Activated CD4-positive, alpha-beta T cell treated with anti-CD3 and anti-CD28 coated beads, Interleukin-2, amount 10 ng/mL, durations not matched to agents 7 days and 5 days (primary cell): ENCODE data around the gene CKAP2. TPM values are rescaled to one million over a fixed set of nuclear protein-coding genes. Genes with fewer than 3 reads are reported as not detected.
"Not testable (repeated sequence)": the region's sequence is repeated elsewhere in the genome, so short reads cannot be mapped to it uniquely, and the experiment has no call there.

Experiments used
- CTCF ChIA-PET: fragments of 350-600 bp; sonication (Branson Sonifier 250); formaldehyde crosslinking; loops from one replicate; lab custom pipeline; 2021; ENCODE audit warnings: antibody characterized with exemption; lab: Charles Lee
- POLR2A ChIA-PET: fragments of 350-600 bp; sonication (Branson Sonifier 250); formaldehyde crosslinking; loops from one replicate; lab custom pipeline; 2021; ENCODE audit warnings: antibody characterized with exemption; lab: Charles Lee
- DNase-seq: peaks from one replicate; pipeline ENCODE4 v3.0.0-alpha.2; 2020
- H3K27ac Mint-ChIP-seq: one replicate; pipeline ENCODE4 v1.8.0; 2021; ENCODE audit warnings: mild to moderate bottlenecking, moderate library complexity, mixed read lengths
- H3K27me3 Mint-ChIP-seq: one replicate; pipeline ENCODE4 v1.8.0; 2021; ENCODE audit warnings: mixed read lengths
- H3K36me3 Mint-ChIP-seq: one replicate; pipeline ENCODE4 v1.8.0; 2021; ENCODE audit warnings: low read depth, mixed read lengths
- H3K4me1 Mint-ChIP-seq: one replicate; pipeline ENCODE4 v1.8.0; 2021; ENCODE audit warnings: mixed read lengths
- H3K4me3 Mint-ChIP-seq: one replicate; pipeline ENCODE4 v1.8.0; 2021; ENCODE audit warnings: mild to moderate bottlenecking, moderate library complexity, mixed read lengths
- H3K9me3 Mint-ChIP-seq: one replicate; pipeline ENCODE4 v1.8.0; 2021; ENCODE audit warnings: mixed read lengths
- total RNA-seq, 2 experiments: library from RNA; stranded (reverse); gene quantifications; one replicate each; pipeline ENCODE4 v1.2.3, GENCODE V29; 2021

CKAP2 gene
- total RNA-seq: 100 to 1,000 TPM in 1 of 2 experiments, 10 to 100 TPM in 1; 94.1 to 119 TPM

DNA sequence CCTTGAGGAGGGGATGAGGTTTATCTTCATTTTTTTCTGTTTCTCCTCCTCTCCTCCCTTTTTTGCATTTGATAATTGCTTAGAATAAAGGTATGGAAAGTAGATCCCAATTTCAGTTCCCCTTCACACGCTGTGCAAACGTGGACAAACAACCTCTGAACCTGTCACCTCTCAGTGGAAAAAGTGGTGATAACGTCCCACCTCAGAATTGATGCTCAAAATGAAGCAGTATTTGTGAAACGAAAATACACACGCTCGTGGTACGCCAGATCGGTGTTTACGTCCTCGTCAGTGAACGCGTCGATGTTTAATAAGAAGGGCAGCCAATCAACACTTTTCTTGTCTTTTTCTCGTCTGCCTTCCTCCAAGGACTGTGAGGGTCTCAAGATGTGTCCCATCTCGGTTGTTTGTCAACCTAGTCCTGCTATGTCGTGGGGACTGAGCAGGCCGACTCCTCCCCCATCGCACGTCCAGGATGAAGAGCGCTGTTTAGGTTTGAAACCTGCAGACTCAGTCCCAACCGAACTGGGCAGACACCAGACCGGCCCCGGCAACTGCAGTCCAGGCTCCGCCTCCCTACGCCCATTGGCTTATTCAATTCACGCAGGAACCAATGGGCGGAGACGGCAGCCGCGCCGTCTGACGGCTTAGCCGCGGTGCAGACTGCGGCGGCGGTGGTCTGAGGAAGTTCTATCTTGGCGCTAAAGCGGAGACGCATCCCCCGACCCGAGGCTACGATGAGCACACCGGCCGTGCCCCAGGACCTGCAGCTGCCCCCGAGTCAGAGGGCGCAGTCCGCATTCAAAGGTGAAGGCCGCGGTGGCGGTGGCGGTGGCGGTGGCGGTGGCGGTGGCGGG is at the start of gene CKAP2:
Gene CKAP2, plus strand, starts transcription at position 659 of the 857 bp plus-strand sequence. Its CDS starts 79 bp downstream, at position 738.
- Mint-ChIP-seq H3K4me3 (peak within 1 kb of the TSS; percentile 92), H3K4me1 (peaks cover 59% of the 10 kb centered on the region), H3K27me3 (peaks cover 2% of the 10 kb centered on the region), H3K9me3 (no peaks in the 10 kb centered on the region), H3K27ac (peak within 1 kb of the TSS; percentile 99), H3K36me3 (peaks cover 29% of the 10 kb centered on the region)
- ChIA-PET POLR2A (no interaction called here), CTCF (interaction anchor here (1.1 kb wide), 1 partner anchor 14 kb away, joined by 4 read pairs; no protein-coding TSS in a partner anchor)
- peak; percentile 95 for DNase-seq

DNA sequence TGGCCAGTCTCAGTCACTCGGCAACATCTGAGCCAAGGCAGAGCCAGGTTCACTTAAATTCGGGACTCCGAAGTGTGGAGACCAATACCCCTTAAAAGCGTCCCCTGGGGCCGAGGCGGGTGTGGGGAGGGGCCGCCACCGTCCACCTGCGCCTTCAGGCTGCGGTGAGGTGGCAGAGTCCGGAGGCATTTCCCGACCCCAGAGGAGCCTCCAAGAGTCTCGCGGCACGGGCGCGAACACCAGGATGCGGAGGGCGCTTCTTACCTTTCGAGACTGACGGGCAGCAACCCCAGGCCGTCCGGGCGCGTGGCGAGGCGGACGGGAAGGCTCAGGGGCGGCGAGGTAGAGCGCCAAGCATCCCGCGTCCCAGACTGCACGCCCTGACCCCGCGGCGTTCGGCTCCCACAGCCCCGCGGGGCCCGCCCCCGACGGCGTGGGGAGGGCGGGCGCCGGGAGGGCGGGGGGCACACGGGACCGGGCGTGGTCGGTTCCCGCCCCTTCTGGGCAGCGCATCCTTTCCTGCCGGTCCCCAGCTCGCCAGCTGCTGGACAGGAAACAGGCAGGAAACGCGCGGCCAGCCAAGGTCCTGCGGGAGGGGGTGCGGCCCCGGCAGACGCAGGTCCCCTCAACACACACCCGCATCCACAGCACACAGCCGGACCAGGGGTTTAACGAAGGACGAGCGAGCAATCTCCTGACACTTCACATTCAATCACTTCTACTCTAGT is 49.3 kb upstream of the CKAP2 start, which contains the start of gene THSD1:
Gene THSD1, minus strand, starts transcription at position 406 of the 728 bp plus-strand sequence. CDS start 3,572 bp downstream, outside the sequence.
- peak within 1 kb of the TSS; percentile 54 for H3K4me3 Mint-ChIP-seq
- H3K27ac Mint-ChIP-seq: no peak within 1 kb of the TSS
- peaks cover 32% of the 10 kb centered on the region for H3K27me3 Mint-ChIP-seq
- POLR2A ChIA-PET: no interaction called here
- peaks cover 21% of the 10 kb centered on the region for H3K4me1 Mint-ChIP-seq
- peaks cover 13% of the 10 kb centered on the region for H3K36me3 Mint-ChIP-seq
- no peaks in the 10 kb centered on the region for H3K9me3 Mint-ChIP-seq
- CTCF ChIA-PET: no interaction called here
- DNase-seq: peak; percentile 14

DNA sequence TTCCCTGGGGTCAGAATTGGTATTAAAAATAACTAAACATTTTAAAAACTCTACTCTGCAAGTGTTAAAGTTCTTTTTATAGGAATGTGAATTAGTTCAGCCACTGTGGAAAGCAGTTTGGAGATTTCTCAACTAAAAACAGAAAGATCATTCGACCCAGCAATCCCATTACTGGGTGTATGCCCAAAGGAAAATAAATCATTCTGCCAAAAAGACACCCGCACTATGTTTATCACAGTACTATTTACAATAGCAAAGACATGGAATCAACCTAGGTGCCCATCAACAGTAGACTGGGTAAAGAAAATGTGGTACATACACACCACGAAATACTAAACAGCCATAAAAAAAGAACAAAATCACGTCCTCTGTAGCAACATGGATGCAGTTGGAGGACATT is 48.6 kb upstream of the CKAP2 start:
- no peak for DNase-seq
- no peaks in the 10 kb centered on the region for H3K9me3 Mint-ChIP-seq
- peaks cover 21% of the 10 kb centered on the region for H3K4me1 Mint-ChIP-seq
- ChIA-PET CTCF (interaction anchor here (0.9 to 2.1 kb wide), 2 partner anchors 10 to 44 kb away, joined by 5 to 6 read pairs; partner anchors contain the start of gene VPS36), POLR2A (no interaction called here)
- H3K36me3 Mint-ChIP-seq: peaks cover 16% of the 10 kb centered on the region
- H3K27ac Mint-ChIP-seq: no peak overlapping the region
- H3K4me3 Mint-ChIP-seq: peak overlapping the region; percentile 28
- peaks cover 32% of the 10 kb centered on the region for H3K27me3 Mint-ChIP-seq

- peaks cover 31% of the 10 kb centered on the region for H3K27me3 Mint-ChIP-seq
- CTCF ChIA-PET: interaction anchor here (0.9 to 2.1 kb wide), 2 partner anchors 10 to 43 kb away, joined by 5 to 6 read pairs; partner anchors contain the start of gene VPS36
- H3K27ac Mint-ChIP-seq, DNase-seq, H3K4me3 Mint-ChIP-seq, H3K9me3 Mint-ChIP-seq, POLR2A ChIA-PET: not testable (repeated sequence)
- peaks cover 21% of the 10 kb centered on the region for H3K4me1 Mint-ChIP-seq
- H3K36me3 Mint-ChIP-seq: peaks cover 17% of the 10 kb centered on the region
These were observed 47.8 kb upstream of the CKAP2 start for GRCh38 chr13:52407436-52407835.

- Mint-ChIP-seq H3K4me1 (peaks cover 21% of the 10 kb centered on the region), H3K27me3 (peaks cover 24% of the 10 kb centered on the region), H3K36me3 (peaks cover 17% of the 10 kb centered on the region)
- not testable (repeated sequence) for H3K27ac Mint-ChIP-seq, H3K9me3 Mint-ChIP-seq, DNase-seq, H3K4me3 Mint-ChIP-seq
- CTCF ChIA-PET: interaction anchor here (1.4 to 2.1 kb wide), 2 partner anchors 9 to 42 kb away, joined by 3 to 6 read pairs; partner anchors contain the start of gene VPS36
- POLR2A ChIA-PET: interaction anchor here (0.6 kb wide), 1 partner anchor 71 kb away, joined by 3 read pairs; no protein-coding TSS in a partner anchor
These were observed 47.1 kb upstream of the CKAP2 start for GRCh38 chr13:52408071-52408658.

GRCh38 chr13:52411629-52412028 is 43.6 kb upstream of the CKAP2 start:
- no peak overlapping the region for H3K4me3 Mint-ChIP-seq

GRCh38 chr13:52412128-52412527 is 43.1 kb upstream of the CKAP2 start:
- ChIA-PET POLR2A (no interaction called here), CTCF (no interaction called here)
- peaks cover 28% of the 10 kb centered on the region for H3K36me3 Mint-ChIP-seq
- no peaks in the 10 kb centered on the region for H3K4me1 Mint-ChIP-seq
- no peak overlapping the region for H3K27ac Mint-ChIP-seq
- H3K4me3 Mint-ChIP-seq: no peak overlapping the region
- DNase-seq: no peak
- no peaks in the 10 kb centered on the region for H3K9me3 Mint-ChIP-seq
- no peaks in the 10 kb centered on the region for H3K27me3 Mint-ChIP-seq

More at GRCh38 chr13:52411629-52412028, 43.6 kb upstream of the CKAP2 start:
- Mint-ChIP-seq H3K36me3 (peaks cover 24% of the 10 kb centered on the region), H3K9me3 (no peaks in the 10 kb centered on the region), H3K27me3 (peaks cover 3% of the 10 kb centered on the region), H3K4me1 (peaks cover under 1% of the 10 kb centered on the region), H3K27ac (no peak overlapping the region)
- DNase-seq: no peak
- ChIA-PET CTCF (no interaction called here), POLR2A (no interaction called here)

GRCh38 chr13:52414051-52414450 is 41.2 kb upstream of the CKAP2 start:
- ChIA-PET CTCF (interaction anchor here (0.7 kb wide), 1 partner anchor 1778 kb away, joined by 3 read pairs; no protein-coding TSS in a partner anchor), POLR2A (no interaction called here)
- DNase-seq: no peak
- Mint-ChIP-seq H3K27me3 (no peaks in the 10 kb centered on the region), H3K36me3 (peaks cover 30% of the 10 kb centered on the region), H3K27ac (no peak overlapping the region), H3K4me3 (no peak overlapping the region), H3K4me1 (no peaks in the 10 kb centered on the region), H3K9me3 (no peaks in the 10 kb centered on the region)

GRCh38 chr13:52414963-52415362 is 40.3 kb upstream of the CKAP2 start:
- no peak overlapping the region for H3K27ac Mint-ChIP-seq
- DNase-seq: no peak
- H3K4me3 Mint-ChIP-seq: no peak overlapping the region
- H3K27me3 Mint-ChIP-seq: no peaks in the 10 kb centered on the region
- CTCF ChIA-PET: interaction anchor here (1.0 kb wide), 1 partner anchor 35 kb away, joined by 3 read pairs; no protein-coding TSS in a partner anchor
- peaks cover 31% of the 10 kb centered on the region for H3K36me3 Mint-ChIP-seq
- no peaks in the 10 kb centered on the region for H3K9me3 Mint-ChIP-seq
- POLR2A ChIA-PET: no interaction called here
- H3K4me1 Mint-ChIP-seq: peaks cover 4% of the 10 kb centered on the region

- H3K4me1 Mint-ChIP-seq: peaks cover 4% of the 10 kb centered on the region
- POLR2A ChIA-PET: no interaction called here
- no peak overlapping the region for H3K27ac Mint-ChIP-seq
- H3K36me3 Mint-ChIP-seq: peaks cover 38% of the 10 kb centered on the region
- CTCF ChIA-PET: no interaction called here
- H3K4me3 Mint-ChIP-seq: no peak overlapping the region
- no peak for DNase-seq
- H3K27me3 Mint-ChIP-seq: no peaks in the 10 kb centered on the region
- no peaks in the 10 kb centered on the region for H3K9me3 Mint-ChIP-seq
These were observed 36.2 kb upstream of the CKAP2 start for GRCh38 chr13:52419080-52419479.

GRCh38 chr13:52421216-52421615 is 34.1 kb upstream of the CKAP2 start:
- Mint-ChIP-seq H3K36me3 (peaks cover 44% of the 10 kb centered on the region), H3K4me3 (no peak overlapping the region), H3K4me1 (peaks cover 4% of the 10 kb centered on the region), H3K27ac (no peak overlapping the region), H3K9me3 (no peaks in the 10 kb centered on the region), H3K27me3 (no peaks in the 10 kb centered on the region)
- ChIA-PET POLR2A (no interaction called here), CTCF (interaction anchor here (3.1 kb wide), 1 partner anchor 29 kb away, joined by 13 read pairs; the partner anchor contains the start of gene VPS36)
- DNase-seq: no peak

- Mint-ChIP-seq H3K4me1 (no peaks in the 10 kb centered on the region), H3K27me3 (no peaks in the 10 kb centered on the region), H3K27ac (no peak overlapping the region), H3K36me3 (peaks cover 49% of the 10 kb centered on the region), H3K9me3 (no peaks in the 10 kb centered on the region), H3K4me3 (no peak overlapping the region)
- DNase-seq: no peak
- POLR2A ChIA-PET: no interaction called here
- CTCF ChIA-PET: interaction anchor here (0.6 kb wide), 1 partner anchor 424 kb away, joined by 3 read pairs; no protein-coding TSS in a partner anchor
These were observed 27.0 kb upstream of the CKAP2 start for GRCh38 chr13:52428295-52428694.
